Mesenchymal stem cell (in vitro differentiated cells and primary cell): ENCODE measurements around the gene MAPK6.

Source experiments
- DNase-seq: peaks from one replicate; pipeline ENCODE4 v3.0.0-alpha.2; 2013
- H2AFZ ChIP-seq: one replicate; pipeline ENCODE4 v1.6.1; 2013; ENCODE audit warnings: low read depth, mild to moderate bottlenecking, control low read depth, inconsistent platforms, low read length, moderate library complexity
- H2AK5ac ChIP-seq: 2 replicates; pipeline ENCODE4 v1.6.1; 2013; ENCODE audit warnings: low read length, moderate library complexity, mild to moderate bottlenecking, inconsistent platforms; ENCODE audit not compliant: severe bottlenecking
- H2BK120ac ChIP-seq: one replicate; pipeline ENCODE4 v1.6.1; 2013; ENCODE audit warnings: low read depth, mild to moderate bottlenecking, inconsistent platforms, low read length, moderate library complexity
- H2BK12ac ChIP-seq, 2 experiments: one replicate each; pipeline ENCODE4 v1.6.1; 2013; ENCODE audit warnings: inconsistent platforms in 2 of 2, low read length in 2 of 2, mild to moderate bottlenecking in 2 of 2, moderate library complexity in 2 of 2, control low read depth in 1 of 2
- H2BK15ac ChIP-seq: one replicate; pipeline ENCODE4 v1.6.1; 2013; ENCODE audit warnings: mild to moderate bottlenecking, low read depth, inconsistent platforms; ENCODE audit not compliant: poor library complexity, severe bottlenecking
- H2BK5ac ChIP-seq: 2 replicates; pipeline ENCODE4 v1.6.1; 2013; ENCODE audit warnings: low read depth, mild to moderate bottlenecking, low read length, control low read depth, inconsistent platforms; ENCODE audit not compliant: poor library complexity, severe bottlenecking
- H3K14ac ChIP-seq, 2 experiments: one replicate each; pipeline ENCODE4 v1.6.1; 2013; ENCODE audit warnings: inconsistent platforms in 2 of 2, low read length in 2 of 2, control low read depth in 1 of 2, mild to moderate bottlenecking in 1 of 2, moderate library complexity in 1 of 2
- H3K18ac ChIP-seq, 2 experiments: one replicate each; pipeline ENCODE4 v1.6.1; 2013; ENCODE audit warnings: inconsistent platforms in 2 of 2, low read length in 2 of 2, control low read depth in 1 of 2, low read depth in 1 of 2, mild to moderate bottlenecking in 1 of 2
- H3K23ac ChIP-seq, 2 experiments: one replicate each; pipeline ENCODE4 v1.6.1; 2013; ENCODE audit warnings: inconsistent platforms in 2 of 2, low read length in 2 of 2, mild to moderate bottlenecking in 2 of 2, moderate library complexity in 2 of 2, control low read depth in 1 of 2
- H3K27ac ChIP-seq: 2 replicates; pipeline ENCODE4 v1.5.1; 2013; ENCODE audit warnings: mild to moderate bottlenecking, moderate library complexity, low read length, control low read depth, inconsistent platforms; ENCODE audit not compliant: poor library complexity, severe bottlenecking
- H3K27me3 ChIP-seq, 2 experiments: 2 replicates each; pipeline versions ENCODE4 v1.6.1 to v1.7.0; 2013; ENCODE audit warnings: low read length in 2 of 2, mild to moderate bottlenecking in 2 of 2, moderate library complexity in 2 of 2, control low read depth in 1 of 2, inconsistent platforms in 1 of 2; ENCODE audit not compliant: control insufficient read depth in 1 of 2, insufficient read depth in 1 of 2
- H3K36me3 ChIP-seq, 2 experiments: 2 replicates each; pipeline versions ENCODE4 v1.6.1 to v1.7.0; 2013; ENCODE audit warnings: low read length in 2 of 2, control low read depth in 1 of 2, inconsistent platforms in 1 of 2, low read depth in 1 of 2, mild to moderate bottlenecking in 1 of 2; ENCODE audit not compliant: insufficient read depth in 2 of 2, control insufficient read depth in 1 of 2
- H3K4ac ChIP-seq, 2 experiments: one replicate each; pipeline ENCODE4 v1.6.1; 2013; ENCODE audit warnings: inconsistent platforms in 2 of 2, low read length in 2 of 2, mild to moderate bottlenecking in 2 of 2, moderate library complexity in 2 of 2, control low read depth in 1 of 2, low read depth in 1 of 2
- H3K4me1 ChIP-seq: 2 replicates; pipeline ENCODE4 v1.6.1; 2013; ENCODE audit warnings: low read depth, low read length, control low read depth; ENCODE audit not compliant: control insufficient read depth, insufficient read depth
- H3K4me2 ChIP-seq: 2 replicates; pipeline ENCODE4 v1.6.1; 2013; ENCODE audit warnings: low read length, mild to moderate bottlenecking, inconsistent platforms; ENCODE audit not compliant: poor library complexity, severe bottlenecking
- H3K4me3 ChIP-seq, 2 experiments: 2 replicates each; pipeline versions ENCODE4 v1.5.1 to v1.7.0; 2013; ENCODE audit warnings: low read length in 2 of 2, mild to moderate bottlenecking in 2 of 2, control low read depth in 1 of 2, low read depth in 1 of 2; ENCODE audit not compliant: insufficient read depth in 1 of 2
- H3K79me1 ChIP-seq: replicated peaks from 2 replicates; pipeline ENCODE4 v1.6.1; 2013; ENCODE audit warnings: mild to moderate bottlenecking, control low read depth, low read length, inconsistent platforms; ENCODE audit not compliant: poor library complexity, severe bottlenecking
- H3K9ac ChIP-seq: 2 replicates; pipeline ENCODE4 v1.7.0; 2013; ENCODE audit warnings: mild to moderate bottlenecking, low read length, moderate library complexity
- H3K9me3 ChIP-seq: 2 replicates; pipeline ENCODE4 v1.7.0; 2013; ENCODE audit warnings: mild to moderate bottlenecking, low read length; ENCODE audit not compliant: control insufficient read depth
- H4K8ac ChIP-seq: one replicate; pipeline ENCODE4 v1.6.1; 2013; ENCODE audit warnings: inconsistent platforms, mild to moderate bottlenecking, low read length, moderate library complexity
- H4K91ac ChIP-seq: one replicate; pipeline ENCODE4 v1.6.1; 2013; ENCODE audit warnings: mild to moderate bottlenecking, low read length, inconsistent platforms
- WGBS: methylation state at CpG from one replicate; pipeline ENCODE4 v1.1.7; 2013; ENCODE audit warnings: mixed read lengths; 5-methylcytosine and 5-hydroxymethylcytosine counted together

The MAPK6 gene

DNA sequence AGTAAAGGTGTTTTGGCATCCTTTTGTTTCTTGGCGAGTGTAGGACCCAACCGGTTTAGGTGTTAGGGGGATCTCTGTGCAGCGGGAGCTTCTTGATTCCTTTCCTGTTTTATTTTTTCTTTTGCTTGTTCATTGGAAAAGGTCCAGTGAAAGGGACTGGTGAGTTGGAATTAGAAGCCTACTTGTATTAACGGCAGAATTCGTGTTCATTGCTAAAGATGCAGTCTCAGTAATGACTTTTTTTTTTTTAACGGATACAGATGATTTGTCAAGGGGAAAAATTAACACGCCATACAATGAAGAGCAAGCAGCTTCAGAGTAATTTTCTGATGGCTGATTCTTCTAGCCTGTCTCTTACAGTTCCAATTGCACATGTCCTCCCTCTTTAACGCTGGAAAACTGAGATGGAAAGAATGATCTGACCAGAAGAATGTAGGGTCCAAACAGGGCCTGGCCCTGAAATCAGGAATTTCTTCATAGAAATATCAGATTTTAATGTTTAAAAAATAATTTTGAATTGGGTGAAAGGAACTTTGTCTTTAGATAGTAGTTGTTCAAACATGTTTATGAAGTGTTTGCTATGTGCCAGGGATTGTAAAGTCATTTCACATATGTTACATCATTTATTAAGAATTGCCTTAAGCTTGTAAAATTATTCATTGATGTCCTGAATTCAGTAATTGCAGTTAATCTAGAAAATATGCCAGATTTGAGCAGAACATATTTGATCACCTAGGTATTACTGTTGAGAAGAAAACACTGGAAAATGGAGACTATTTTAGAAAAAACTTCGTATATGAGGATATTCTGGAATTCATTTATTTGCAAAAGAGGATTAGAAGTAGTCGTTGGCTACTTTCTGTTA is 1.4 kb downstream of the MAPK6 start:
- peak overlapping the region; percentile 92 to 93 for H3K4me3 ChIP-seq
- DNase-seq, result peak; percentile 54
- no peak overlapping the region for H2AFZ ChIP-seq
- peak overlapping the region; percentile 95 for H2BK5ac ChIP-seq
- no peaks in the 10 kb centered on the region for H3K79me1 ChIP-seq
- H4K91ac ChIP-seq, result peak overlapping the region; percentile 98
- peak overlapping the region; percentile 89 for H2BK120ac ChIP-seq
- no peak overlapping the region for H2BK15ac ChIP-seq
- H3K23ac ChIP-seq, result peak overlapping the region in 1 of 2 experiments; percentile 23
- H3K4ac ChIP-seq, result peak overlapping the region; percentile 49 to 64
- H3K4me2 ChIP-seq, result peak overlapping the region; percentile 64
- H2BK12ac ChIP-seq, result no peak overlapping the region
- H3K9me3 ChIP-seq, result no peaks in the 10 kb centered on the region
- peaks cover 13% of the 10 kb centered on the region for H3K4me1 ChIP-seq
- no peak overlapping the region for H2AK5ac ChIP-seq
- H3K9ac ChIP-seq, result peak overlapping the region; percentile 100
- no peaks in the 10 kb centered on the region for H3K27me3 ChIP-seq
- H3K14ac ChIP-seq, result no peak overlapping the region
- peak overlapping the region; percentile 91 for H3K27ac ChIP-seq
- 0% methylated on average over 8 of the region's 10 CpGs for WGBS
- peaks cover 0 to 5% of the 10 kb centered on the region in 2 experiments for H3K36me3 ChIP-seq
- H4K8ac ChIP-seq, result no peak overlapping the region
- H3K18ac ChIP-seq, result peak overlapping the region; percentile 91 to 99

- no peak overlapping the region for H4K8ac ChIP-seq
- H3K4ac ChIP-seq, result no peak overlapping the region
- H3K36me3 ChIP-seq, result peaks cover 0 to 5% of the 10 kb centered on the region in 2 experiments
- no peak overlapping the region for H2AK5ac ChIP-seq
- peak; percentile 95 for DNase-seq
- no peak overlapping the region for H3K18ac ChIP-seq
- H2BK15ac ChIP-seq, result no peak overlapping the region
- H3K9ac ChIP-seq, result peak overlapping the region; percentile 100
- H2AFZ ChIP-seq, result no peak overlapping the region
- peak overlapping the region; percentile 39 for H3K4me2 ChIP-seq
- H3K23ac ChIP-seq, result no peak overlapping the region
- no peaks in the 10 kb centered on the region for H3K79me1 ChIP-seq
- no peaks in the 10 kb centered on the region for H3K9me3 ChIP-seq
- H3K27me3 ChIP-seq, result no peaks in the 10 kb centered on the region
- H2BK120ac ChIP-seq, result no peak overlapping the region
- WGBS, result 0% methylated on average over 2 of the region's 4 CpGs
- no peak overlapping the region for H2BK12ac ChIP-seq
- H2BK5ac ChIP-seq, result no peak overlapping the region
- H4K91ac ChIP-seq, result no peak overlapping the region
- H3K4me1 ChIP-seq, result peaks cover 13% of the 10 kb centered on the region
- H3K27ac ChIP-seq, result no peak overlapping the region
- H3K4me3 ChIP-seq, result peak overlapping the region in 1 of 2 experiments; percentile 92
- H3K14ac ChIP-seq, result no peak overlapping the region
Observed at GRCh38 chr15:52021128-52021671, 2.2 kb downstream of the MAPK6 start.

GRCh38 chr15:52021892-52022540 is 3.0 kb downstream of the MAPK6 start:
- Histone ChIP-seq H3K36me3 (peaks cover 0 to 5% of the 10 kb centered on the region in 2 experiments), H3K18ac (peak overlapping the region; percentile 70 to 80), H3K27me3 (no peaks in the 10 kb centered on the region), H4K91ac (peak overlapping the region; percentile 83), H2AFZ (no peak overlapping the region), H3K4me1 (peaks cover 13% of the 10 kb centered on the region), H3K9me3 (no peaks in the 10 kb centered on the region), H3K4me3 (peak overlapping the region in 1 of 2 experiments; percentile 92), H3K79me1 (no peaks in the 10 kb centered on the region), H2BK120ac (peak overlapping the region; percentile 19), H4K8ac (no peak overlapping the region), H3K4me2 (peak overlapping the region; percentile 61), H3K9ac (peak overlapping the region; percentile 100), H3K27ac (peak overlapping the region; percentile 62), H3K23ac (no peak overlapping the region), H2BK12ac (peak overlapping the region; percentile 54 to 84), H2BK5ac (no peak overlapping the region), H2AK5ac (peak overlapping the region; percentile 83), H2BK15ac (peak overlapping the region; percentile 0), H3K4ac (peak overlapping the region in 1 of 2 experiments; percentile 87), H3K14ac (peak overlapping the region in 1 of 2 experiments; percentile 93)
- WGBS, result 63% methylated on average over 7 of the region's 10 CpGs
- no peak for DNase-seq
